Neuron (in vitro differentiated cells): ENCODE data around the gene ZNF683.

Experiments used
- H2AFZ ChIP-seq: one replicate; pipeline ENCODE4 v1.6.1; 2013; ENCODE audit warnings: low read depth, mild to moderate bottlenecking, inconsistent platforms, low read length, moderate library complexity
- H3K27me3 ChIP-seq: one replicate; pipeline ENCODE4 v1.6.1; 2013; ENCODE audit warnings: low read length; ENCODE audit not compliant: insufficient read depth
- H3K36me3 ChIP-seq: one replicate; pipeline ENCODE4 v1.6.1; 2013; ENCODE audit warnings: low read length; ENCODE audit not compliant: insufficient read depth
- H3K4me1 ChIP-seq: one replicate; pipeline ENCODE4 v1.6.1; 2013; ENCODE audit warnings: low read length; ENCODE audit not compliant: insufficient read depth
- H3K4me3 ChIP-seq: 2 replicates; pipeline ENCODE4 v1.5.1; 2013; ENCODE audit warnings: mild to moderate bottlenecking, low read length, moderate library complexity
- H3K9me3 ChIP-seq: one replicate; pipeline ENCODE4 v1.6.1; 2013; ENCODE audit warnings: low read length

Gene ZNF683

DNA sequence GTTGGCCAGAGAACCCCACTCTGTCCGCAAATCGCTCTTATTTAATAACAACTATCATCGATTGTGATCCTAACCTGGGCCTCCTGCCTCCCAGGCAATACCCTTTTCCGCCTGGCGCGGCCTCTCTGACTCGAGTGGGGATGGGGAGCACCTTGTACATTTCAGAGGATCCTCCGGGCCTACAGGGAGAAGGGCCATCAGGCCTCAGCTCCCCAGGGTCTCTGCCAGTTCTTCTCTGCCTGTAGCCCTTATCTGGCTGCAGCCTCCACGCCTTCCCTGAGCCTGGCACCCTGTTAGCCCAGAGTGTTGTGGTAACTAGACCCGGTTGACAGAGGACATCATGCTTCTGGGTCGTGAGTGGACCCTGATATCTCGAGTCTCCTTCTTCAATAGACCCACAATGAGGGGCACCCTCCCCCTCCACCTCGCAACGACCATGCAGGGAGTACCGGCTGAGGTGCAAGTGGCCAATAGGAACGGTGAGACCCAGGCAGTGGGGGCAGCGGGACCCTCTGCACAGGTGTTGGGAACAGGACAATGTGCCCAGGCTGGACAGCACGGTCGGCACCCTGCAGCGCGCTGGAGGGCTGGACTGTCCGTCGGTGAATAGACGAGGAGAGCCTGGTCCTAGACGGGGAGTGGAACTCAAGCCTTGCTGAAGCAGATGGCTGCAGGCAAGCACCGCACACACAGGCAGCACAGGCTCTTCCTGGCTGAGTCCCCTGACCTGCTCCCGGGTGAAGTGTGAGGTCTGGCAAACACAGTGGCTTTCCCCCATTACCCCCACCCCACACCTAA lies 11.5 kb downstream of the ZNF683 start:
- no peaks in the 10 kb centered on the region for H3K27me3 ChIP-seq
- no peaks in the 10 kb centered on the region for H3K4me1 ChIP-seq

DNA sequence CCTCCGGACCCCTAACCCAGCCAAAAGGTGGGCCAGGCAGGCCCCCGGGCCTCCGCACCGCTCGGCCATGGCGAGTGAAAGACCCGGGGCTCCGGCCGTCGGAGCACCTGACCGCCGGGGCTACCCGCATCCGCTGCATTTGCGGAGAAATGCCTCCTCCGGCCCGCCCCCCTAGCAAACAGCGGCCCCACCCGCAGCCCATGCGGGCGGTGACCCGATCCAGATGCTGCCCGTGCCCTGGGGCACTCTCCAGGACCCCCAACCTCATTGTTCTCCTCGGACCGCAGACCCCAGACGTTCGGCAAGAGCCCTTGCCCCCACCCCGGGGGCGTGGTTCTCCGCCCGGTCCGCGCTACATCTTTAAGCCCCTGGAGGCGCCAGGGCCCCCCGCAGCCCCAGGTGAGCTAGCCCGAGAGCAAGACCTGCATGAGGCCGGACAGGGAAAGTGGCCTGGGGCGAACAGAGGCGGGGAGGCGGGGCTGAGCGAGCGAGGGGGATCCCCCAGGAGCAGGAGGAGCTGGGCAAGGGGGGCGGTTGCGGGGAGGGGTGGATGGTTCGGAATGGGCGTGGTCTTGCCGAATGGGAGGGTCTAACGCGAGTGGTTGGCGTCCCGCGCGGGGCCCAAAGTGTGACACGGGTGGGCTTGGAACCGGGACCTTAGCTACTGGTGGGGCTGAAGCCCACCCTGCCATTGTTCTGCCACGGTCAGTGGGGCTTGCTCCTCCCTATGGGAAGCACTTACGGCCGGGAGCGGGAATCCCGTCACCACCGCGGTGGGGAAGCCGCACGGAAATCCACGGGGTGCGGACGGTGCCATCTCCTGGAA lies 12.4 kb downstream of the ZNF683 start:
- H3K4me3 ChIP-seq: no peak overlapping the region
- H3K27me3 ChIP-seq: no peaks in the 10 kb centered on the region
- no peaks in the 10 kb centered on the region for H3K9me3 ChIP-seq
- no peak overlapping the region for H2AFZ ChIP-seq
- no peaks in the 10 kb centered on the region for H3K4me1 ChIP-seq
- H3K36me3 ChIP-seq: no peaks in the 10 kb centered on the region

More for the DNA sequence above, 11.5 kb downstream of the ZNF683 start:
- H2AFZ ChIP-seq: no peak overlapping the region
- H3K9me3 ChIP-seq: no peaks in the 10 kb centered on the region
- H3K4me3 ChIP-seq: no peak overlapping the region
- H3K36me3 ChIP-seq: no peaks in the 10 kb centered on the region

DNA sequence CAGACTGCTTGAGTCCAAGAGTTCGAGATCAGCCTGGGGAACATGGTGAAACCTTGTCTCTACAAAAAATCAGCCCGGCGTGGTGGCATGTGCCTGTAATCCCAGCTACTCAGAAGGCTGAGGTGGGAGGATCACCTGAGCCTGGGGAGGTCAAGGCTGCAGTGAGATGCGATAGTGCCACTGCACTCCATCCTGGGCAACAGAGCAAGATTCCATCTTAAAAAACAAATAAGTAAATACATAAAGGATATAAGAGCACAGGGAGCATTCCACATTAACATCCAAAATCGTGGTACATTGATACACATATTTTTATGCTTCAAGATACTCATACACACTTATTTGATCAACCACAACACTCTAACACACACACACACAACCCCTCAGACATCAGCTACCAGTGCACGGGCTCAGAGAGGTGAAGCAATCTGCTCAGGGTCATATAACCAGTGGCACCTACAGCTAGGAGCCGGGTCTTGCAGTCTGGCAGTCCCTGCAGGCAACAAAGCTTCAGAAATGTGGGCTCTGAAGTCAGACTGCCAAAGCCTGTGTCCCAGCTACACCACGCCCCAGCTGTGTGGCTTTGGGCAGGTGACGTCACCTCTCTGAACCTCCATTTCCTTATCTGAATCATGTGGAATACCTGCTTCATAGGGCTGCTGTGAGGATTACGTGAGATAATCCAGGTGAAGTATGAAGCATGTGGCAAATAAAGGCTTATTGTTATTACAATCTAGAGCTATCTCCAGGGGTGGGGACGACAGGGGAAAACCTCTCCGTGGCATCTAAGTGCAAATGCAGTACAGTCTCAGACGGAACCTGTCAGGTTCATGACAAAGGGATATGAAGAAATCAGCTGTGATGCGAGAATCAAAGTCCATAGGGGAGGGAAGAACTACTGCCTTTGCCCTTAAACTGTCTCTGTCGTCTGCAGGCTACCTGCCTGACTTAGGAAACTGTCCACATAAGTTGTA lies 13.9 kb downstream of the ZNF683 start:
- no peaks in the 10 kb centered on the region for H3K27me3 ChIP-seq
- H3K36me3 ChIP-seq: no peaks in the 10 kb centered on the region
- no peak overlapping the region for H3K4me3 ChIP-seq
- no peaks in the 10 kb centered on the region for H3K9me3 ChIP-seq
- no peaks in the 10 kb centered on the region for H3K4me1 ChIP-seq
- no peak overlapping the region for H2AFZ ChIP-seq

DNA sequence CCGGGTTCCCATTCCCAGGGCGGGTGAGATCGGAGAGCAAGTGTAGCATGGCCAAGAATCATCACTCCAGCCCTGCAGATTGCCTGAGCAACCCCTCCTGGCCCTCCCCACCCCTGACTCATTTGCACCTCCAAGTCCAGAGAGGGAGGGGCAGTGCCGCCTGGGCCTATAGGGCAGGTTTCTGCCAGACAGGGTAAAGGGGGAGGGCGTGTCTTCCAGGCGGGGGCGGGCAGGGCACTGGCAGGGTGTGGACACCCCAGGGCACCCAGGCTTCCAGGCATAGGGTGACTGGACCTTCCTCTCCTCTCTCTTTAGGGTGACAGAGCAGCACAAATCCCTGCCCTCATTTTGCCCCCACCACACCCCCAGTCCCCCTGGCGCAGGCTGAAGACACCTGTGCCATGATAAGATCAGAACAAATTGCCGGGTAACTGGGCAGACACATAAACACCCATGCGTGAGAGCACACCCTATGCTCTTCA lies 15.4 kb downstream of the ZNF683 start:
- Histone ChIP-seq H3K9me3 (no peaks in the 10 kb centered on the region), H3K4me3 (no peak overlapping the region), H3K27me3 (no peaks in the 10 kb centered on the region), H3K36me3 (no peaks in the 10 kb centered on the region), H2AFZ (no peak overlapping the region), H3K4me1 (peaks cover 3% of the 10 kb centered on the region)

DNA sequence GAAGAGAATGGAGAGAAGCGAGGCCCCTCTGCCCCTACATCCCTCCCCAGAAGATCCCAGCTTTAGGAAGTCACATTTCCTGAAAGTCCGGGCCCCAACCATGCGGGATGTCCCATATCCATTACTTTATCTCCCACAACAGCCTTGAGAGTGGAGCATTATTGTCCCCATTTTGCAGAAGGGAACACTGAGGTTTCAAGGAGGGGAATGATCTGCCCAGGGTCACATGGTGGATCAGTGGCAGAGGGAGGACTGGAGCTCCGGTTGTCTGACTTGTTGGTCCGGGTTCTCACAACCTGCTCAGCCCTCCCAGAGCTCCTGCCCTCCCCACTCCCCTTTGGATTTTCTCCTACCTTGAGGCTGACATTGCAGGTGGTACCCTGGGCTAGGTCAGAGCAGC lies 16.4 kb downstream of the ZNF683 start:
- Histone ChIP-seq H3K4me3 (no peak overlapping the region), H3K9me3 (no peaks in the 10 kb centered on the region), H3K27me3 (no peaks in the 10 kb centered on the region), H2AFZ (no peak overlapping the region), H3K4me1 (peaks cover 13% of the 10 kb centered on the region), H3K36me3 (no peaks in the 10 kb centered on the region)

DNA sequence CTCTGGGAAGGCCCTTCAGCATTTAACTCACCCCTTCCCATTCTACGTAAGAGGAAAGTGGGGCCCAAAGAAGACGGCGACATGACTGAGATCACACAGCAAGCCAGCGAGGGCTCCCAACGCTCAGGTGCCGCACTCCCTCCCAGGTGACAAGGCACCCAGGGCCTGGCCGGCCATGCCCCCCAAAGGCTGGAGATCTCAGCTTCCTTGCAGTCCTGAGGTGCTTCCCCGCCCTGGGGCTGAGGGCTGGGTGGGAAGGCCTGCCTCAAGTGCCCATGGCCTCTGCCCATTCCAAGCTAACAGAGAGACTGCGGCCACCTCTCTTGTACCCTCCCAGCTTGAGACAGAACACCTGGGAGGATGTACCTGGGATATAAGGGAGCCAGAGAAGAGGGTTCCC lies 17.6 kb downstream of the ZNF683 start:
- no peaks in the 10 kb centered on the region for H3K36me3 ChIP-seq
- no peak overlapping the region for H2AFZ ChIP-seq
- H3K9me3 ChIP-seq: no peaks in the 10 kb centered on the region
- no peak overlapping the region for H3K4me3 ChIP-seq
- H3K27me3 ChIP-seq: no peaks in the 10 kb centered on the region
- peaks cover 21% of the 10 kb centered on the region for H3K4me1 ChIP-seq

DNA sequence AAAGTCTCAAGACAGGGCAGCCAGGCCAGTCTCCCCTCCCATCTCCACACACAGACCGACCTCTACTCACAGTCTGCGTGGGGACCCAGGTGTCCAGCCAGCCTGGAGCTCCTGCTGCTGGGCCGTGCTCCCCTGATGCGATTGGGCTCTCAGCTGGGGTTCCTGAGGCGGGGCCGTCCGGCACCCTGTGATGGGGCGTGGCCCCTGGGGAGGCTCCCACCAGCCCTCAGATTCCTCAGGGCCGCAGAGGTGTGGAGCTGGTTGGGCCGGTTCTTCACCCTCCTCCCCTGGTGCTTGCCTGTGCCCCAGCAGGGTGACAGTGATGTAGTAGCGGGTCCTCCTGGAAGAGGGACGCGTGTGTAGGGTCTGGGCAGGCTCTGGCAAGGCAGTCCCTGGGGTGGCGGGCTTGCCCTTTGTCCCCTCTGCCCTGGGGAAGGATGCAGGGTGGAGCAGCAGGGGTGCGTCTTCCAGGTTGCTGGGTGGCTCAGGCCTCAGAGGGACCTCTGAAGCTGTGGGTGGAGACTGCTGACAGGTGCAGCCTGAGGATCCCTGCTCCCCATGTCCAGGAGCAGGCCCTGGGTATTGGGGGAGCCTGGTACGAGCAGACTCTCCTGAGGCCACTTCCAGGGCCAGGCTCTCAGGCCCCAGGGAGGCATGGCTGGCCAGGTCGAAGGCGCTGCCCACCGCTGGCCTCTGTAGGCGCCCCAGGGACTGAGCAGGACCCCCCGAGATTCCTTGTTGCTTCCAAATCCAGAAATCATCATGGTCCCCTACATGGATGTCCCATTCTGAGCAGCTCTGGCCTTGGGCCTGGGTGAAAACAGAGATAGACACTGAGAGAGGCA lies 18.4 kb downstream of the ZNF683 start, which contains the start of gene CRYBG2:
Gene CRYBG2, minus strand, starts transcription at position 155 of the 845 bp plus-strand sequence. CDS start 7,473 bp downstream, outside the sequence.
- H3K4me3 ChIP-seq: no peak within 1 kb of the TSS
- no peaks in the 10 kb centered on the region for H3K27me3 ChIP-seq
- H3K36me3 ChIP-seq: no peaks in the 10 kb centered on the region
- H3K4me1 ChIP-seq: peaks cover 21% of the 10 kb centered on the region
- H3K9me3 ChIP-seq: no peaks in the 10 kb centered on the region
- H2AFZ ChIP-seq: no peak within 1 kb of the TSS

DNA sequence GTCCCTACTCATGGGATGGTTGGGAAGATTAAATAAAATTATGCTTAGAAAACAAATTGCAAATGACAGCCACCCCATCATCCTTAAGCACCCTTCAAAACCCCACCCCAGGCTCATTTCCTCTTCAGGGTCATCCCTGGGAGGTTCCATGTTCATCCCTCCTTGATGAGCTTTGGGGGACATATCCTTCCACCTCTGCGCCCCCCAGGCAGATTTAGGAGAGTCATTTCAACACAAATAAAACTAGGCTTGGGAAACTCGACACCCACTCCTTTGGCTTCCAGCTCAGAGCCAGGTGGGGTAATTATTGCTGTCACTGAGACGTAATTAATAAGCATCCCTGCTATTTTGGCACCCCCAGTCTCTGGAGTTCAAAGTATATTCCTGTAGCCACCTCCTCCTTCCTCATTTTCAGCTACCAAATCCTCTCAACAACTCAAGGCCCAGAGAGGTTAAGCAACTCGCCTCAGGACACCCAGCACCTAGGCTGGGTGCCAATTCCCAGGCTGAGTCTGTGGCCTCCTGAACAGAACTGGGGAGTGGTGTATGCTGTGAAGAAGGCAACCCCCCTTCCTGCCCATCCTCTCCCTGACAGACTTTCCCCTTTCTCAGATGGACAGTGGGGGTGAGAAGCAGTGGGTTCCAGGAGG lies 19.2 kb downstream of the ZNF683 start:
- H3K27me3 ChIP-seq: no peaks in the 10 kb centered on the region
- H3K4me3 ChIP-seq: no peak overlapping the region
- no peaks in the 10 kb centered on the region for H3K9me3 ChIP-seq
- H2AFZ ChIP-seq: no peak overlapping the region
- H3K4me1 ChIP-seq: peaks cover 21% of the 10 kb centered on the region
- no peaks in the 10 kb centered on the region for H3K36me3 ChIP-seq

DNA sequence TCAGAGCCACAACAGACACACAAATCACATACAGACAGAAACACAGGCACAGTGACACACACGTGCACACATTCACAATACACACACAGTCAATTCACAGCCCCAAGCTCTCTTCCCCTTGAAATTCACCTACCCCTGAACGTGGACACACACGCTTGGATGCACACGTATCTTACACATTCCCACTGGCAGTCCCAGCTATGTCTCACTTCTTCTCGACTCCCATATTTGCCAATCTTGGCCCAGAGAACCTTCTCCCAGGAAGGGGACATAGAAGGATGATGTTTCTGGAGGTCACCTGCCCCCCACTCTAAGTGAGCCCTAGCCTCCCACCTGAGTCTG lies 20.2 kb downstream of the ZNF683 start:
- Histone ChIP-seq H3K27me3 (no peaks in the 10 kb centered on the region), H3K4me3 (no peak overlapping the region), H2AFZ (no peak overlapping the region), H3K36me3 (no peaks in the 10 kb centered on the region), H3K4me1 (peaks cover 21% of the 10 kb centered on the region), H3K9me3 (no peaks in the 10 kb centered on the region)

DNA sequence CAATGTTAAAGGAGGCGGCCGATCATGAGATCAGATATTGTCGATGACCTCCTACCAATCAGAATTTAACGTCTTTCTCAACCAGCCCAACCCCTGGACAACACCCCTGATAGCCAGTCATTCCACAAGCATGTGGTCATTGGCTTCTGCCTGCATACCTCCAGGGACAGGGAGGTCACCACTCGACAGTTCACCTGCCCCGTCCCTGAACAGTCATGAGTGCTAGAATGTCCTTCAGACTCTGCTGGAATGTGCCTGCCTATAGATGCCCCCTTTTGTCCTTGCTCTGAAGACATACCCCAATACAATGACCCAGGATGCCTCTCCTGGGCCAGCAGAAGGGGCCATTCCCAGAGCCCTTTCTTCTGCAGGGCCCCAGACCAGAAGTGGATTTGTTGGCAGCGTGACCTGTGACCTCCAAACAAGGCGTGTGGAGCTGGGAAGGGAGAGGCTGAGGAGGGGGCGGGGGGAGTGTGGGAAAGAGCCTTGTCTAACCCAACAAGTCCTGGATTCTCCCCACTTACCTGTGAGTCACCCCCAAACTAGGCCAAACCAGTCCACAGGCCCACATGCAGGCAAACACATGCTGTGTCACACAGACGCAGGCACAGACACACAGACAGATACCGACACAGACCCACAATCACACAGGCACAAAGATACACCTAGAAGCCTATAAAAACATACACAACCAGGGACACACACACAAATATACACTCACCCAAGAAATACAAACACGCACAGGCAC lies 20.8 kb downstream of the ZNF683 start:
- no peak overlapping the region for H3K4me3 ChIP-seq
- H3K4me1 ChIP-seq: peaks cover 21% of the 10 kb centered on the region
- H3K27me3 ChIP-seq: no peaks in the 10 kb centered on the region
- no peak overlapping the region for H2AFZ ChIP-seq
- H3K36me3 ChIP-seq: no peaks in the 10 kb centered on the region
- H3K9me3 ChIP-seq: no peaks in the 10 kb centered on the region
